PFSK-1 (cell line): Measurements from ENCODE around the gene HSCB.
A peak's percentile ranks its signal among the peaks of the same experiment; 100 is the strongest.

Source experiments
- FOXP2 ChIP-seq: optimal IDR thresholded peaks from 2 replicates; pipeline ENCODE3; 2011; ENCODE audit warnings: borderline replicate concordance, control low read depth, inconsistent platforms; ENCODE audit not compliant: insufficient read depth; ENCODE audit errors: extremely low read length, extremely low read depth
- POLR2AphosphoS5 ChIP-seq: IDR thresholded peaks from 2 replicates; pipeline ENCODE4 v1.6.1; 2012; ENCODE audit warnings: low read depth, mild to moderate bottlenecking, control low read depth, low read length, moderate library complexity
- SIN3A ChIP-seq: IDR thresholded peaks from 2 replicates; pipeline ENCODE4 v1.6.1; 2012; ENCODE audit warnings: mild to moderate bottlenecking, low read length, moderate library complexity, borderline replicate concordance; ENCODE audit not compliant: insufficient read depth
- TAF1 ChIP-seq: IDR thresholded peaks from 2 replicates; pipeline ENCODE4 v1.6.1; 2012; ENCODE audit warnings: low read length, control low read depth, borderline replicate concordance; ENCODE audit not compliant: insufficient read depth
- TF ChIP-seq, protein P1 (sequence below), 2 experiments: IDR thresholded peaks; 2 replicates each; pipeline versions ENCODE4 v1.6.1 to v1.8.0; 2011 to 2012; ENCODE audit warnings: low read depth in 2 of 2, low read length in 2 of 2, control low read depth in 1 of 2, inconsistent platforms in 1 of 2, mild to moderate bottlenecking in 1 of 2, moderate library complexity in 1 of 2; ENCODE audit not compliant: insufficient read depth in 1 of 2

Gene HSCB

DNA sequence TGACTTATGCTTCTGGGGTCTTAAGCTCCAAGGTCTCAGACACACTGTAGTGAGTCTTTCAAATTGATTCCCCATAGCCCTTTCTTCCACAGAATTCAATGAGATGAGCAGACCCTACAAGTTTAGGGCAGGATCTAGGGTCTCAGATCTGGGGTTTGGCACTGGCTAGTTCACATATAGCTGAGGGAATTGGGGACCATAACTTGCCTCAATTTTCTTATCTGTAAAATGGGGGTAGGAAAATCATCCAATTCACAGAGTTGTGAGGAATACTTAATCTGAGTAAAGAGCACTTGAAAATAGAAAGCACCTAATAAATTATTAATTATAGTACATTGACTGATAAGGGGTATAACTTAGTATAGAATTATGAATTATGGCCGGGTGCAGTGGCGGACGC, 24.8 kb downstream of the HSCB start:
- TF ChIP-seq TAF1 (no peak), SIN3A (no peak), FOXP2 (no peak), POLR2AphosphoS5 (no peak)
- TF ChIP-seq, protein P1, sequence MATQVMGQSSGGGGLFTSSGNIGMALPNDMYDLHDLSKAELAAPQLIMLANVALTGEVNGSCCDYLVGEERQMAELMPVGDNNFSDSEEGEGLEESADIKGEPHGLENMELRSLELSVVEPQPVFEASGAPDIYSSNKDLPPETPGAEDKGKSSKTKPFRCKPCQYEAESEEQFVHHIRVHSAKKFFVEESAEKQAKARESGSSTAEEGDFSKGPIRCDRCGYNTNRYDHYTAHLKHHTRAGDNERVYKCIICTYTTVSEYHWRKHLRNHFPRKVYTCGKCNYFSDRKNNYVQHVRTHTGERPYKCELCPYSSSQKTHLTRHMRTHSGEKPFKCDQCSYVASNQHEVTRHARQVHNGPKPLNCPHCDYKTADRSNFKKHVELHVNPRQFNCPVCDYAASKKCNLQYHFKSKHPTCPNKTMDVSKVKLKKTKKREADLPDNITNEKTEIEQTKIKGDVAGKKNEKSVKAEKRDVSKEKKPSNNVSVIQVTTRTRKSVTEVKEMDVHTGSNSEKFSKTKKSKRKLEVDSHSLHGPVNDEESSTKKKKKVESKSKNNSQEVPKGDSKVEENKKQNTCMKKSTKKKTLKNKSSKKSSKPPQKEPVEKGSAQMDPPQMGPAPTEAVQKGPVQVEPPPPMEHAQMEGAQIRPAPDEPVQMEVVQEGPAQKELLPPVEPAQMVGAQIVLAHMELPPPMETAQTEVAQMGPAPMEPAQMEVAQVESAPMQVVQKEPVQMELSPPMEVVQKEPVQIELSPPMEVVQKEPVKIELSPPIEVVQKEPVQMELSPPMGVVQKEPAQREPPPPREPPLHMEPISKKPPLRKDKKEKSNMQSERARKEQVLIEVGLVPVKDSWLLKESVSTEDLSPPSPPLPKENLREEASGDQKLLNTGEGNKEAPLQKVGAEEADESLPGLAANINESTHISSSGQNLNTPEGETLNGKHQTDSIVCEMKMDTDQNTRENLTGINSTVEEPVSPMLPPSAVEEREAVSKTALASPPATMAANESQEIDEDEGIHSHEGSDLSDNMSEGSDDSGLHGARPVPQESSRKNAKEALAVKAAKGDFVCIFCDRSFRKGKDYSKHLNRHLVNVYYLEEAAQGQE (IDR thresholded peaks at IDR 0.05; ENCODE audit: insufficient read depth in 1 of 2, low read depth in 2 of 2, low read length in 2 of 2): no peak

DNA sequence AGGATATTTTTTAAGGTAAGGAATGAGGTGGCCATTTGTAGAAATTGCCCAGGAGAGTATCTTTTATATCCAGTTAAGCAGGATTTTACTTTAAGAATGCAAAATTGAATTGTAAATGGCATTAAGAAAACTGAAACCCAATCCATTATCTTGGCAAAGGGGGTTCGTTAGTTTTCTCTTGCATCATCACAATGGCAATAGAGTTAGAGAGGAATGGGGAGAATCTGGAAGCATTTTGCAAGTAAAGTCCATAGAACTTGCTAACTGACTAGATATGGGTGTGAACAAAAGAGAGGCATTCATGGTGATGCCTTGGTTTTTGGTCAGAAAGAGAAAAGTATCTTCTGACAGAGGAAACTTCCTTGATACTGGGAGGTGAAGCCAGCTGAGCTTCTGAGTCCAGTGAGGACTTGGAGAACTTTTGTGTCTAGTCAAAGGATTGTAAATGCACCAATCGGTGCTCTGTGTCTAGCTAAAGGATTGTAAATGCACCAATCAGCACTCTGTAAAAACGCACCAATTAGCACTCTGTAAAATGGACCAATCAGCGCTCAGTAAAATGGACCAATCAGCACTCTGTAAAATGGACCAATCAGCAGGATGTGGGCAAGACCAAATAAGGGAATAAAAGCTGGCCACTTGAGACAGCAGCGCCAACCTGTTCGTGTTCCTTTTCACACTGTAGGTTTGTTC, 27.0 kb downstream of the HSCB start:
- TF ChIP-seq, protein P1 (IDR thresholded peaks at IDR 0.05; ENCODE audit: insufficient read depth in 1 of 2, low read depth in 2 of 2, low read length in 2 of 2): no peak
- TF ChIP-seq TAF1: no peak
- TF ChIP-seq SIN3A: no peak
- TF ChIP-seq POLR2AphosphoS5: no peak
- no peak for TF ChIP-seq FOXP2

DNA sequence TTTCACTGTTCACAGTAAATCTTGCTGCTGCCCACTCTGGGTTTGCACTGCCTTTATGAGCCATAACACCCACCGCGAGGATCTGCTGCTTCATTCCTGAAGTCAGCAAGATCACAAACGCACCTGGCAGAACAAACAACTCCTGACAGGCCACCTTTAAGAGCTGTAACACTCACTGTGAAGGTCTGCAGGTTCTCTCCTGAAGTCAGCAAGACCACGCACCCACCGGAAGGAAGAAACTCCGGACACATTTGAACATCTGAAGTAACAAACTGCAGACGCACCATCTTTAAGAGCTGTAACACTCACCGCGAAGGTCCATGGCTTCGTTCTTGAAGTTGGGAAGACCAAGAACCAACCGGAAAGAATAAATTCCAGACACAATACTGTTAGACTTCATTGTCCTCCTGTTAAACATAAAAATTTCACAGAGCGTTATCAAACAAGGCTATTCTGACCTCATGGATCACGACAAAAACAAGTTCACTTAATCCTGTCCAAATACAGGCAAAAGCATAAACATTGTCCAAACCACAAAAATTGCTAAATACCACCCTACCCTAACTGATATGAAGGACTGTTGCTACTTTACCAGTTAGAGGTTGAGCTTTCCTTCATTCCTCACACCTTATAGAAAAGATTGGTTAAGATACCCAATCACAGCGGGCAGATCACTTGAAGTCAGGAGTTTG, 27.7 kb downstream of the HSCB start:
- TF ChIP-seq POLR2AphosphoS5: no peak
- TF ChIP-seq SIN3A: no peak
- no peak for TF ChIP-seq FOXP2

DNA sequence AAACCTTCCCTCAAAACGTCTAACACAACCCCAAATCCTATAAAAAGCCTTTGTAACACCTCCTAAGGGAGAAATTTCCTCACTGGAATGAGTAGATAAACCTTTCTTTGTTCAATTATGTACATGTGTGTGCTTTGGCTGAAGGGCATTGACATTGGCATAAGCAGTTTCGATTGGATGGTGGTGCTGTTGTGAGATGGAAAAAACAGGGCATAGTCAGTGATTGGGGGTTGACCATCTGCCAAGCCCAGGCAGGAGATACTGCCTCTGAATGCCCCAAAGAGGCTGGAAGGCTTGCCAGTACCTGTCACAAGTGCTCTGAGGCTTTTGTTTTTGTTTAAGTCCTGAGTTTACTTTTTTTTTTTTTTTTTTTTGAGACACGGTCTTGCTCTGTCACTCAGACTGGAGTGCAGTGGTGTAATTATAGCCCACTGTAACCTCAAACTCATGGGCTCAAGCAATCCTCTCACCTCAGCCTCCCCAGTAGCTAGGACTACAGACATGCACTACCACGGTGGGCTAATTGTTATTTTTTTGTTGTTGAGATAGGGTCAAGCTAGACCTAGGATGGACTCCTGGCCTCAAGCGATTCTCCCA, 29.5 kb downstream of the HSCB start:
- TF ChIP-seq SIN3A: no peak
- TF ChIP-seq FOXP2: no peak
- TF ChIP-seq POLR2AphosphoS5: no peak
- TF ChIP-seq, protein P1 (IDR thresholded peaks at IDR 0.05; ENCODE audit: insufficient read depth in 1 of 2, low read depth in 2 of 2, low read length in 2 of 2): no peak
- TF ChIP-seq TAF1: no peak

GRCh38 chr22:28772633-28773460, 31.0 kb downstream of the HSCB start, which contains the start of gene CCDC117:
CCDC117 (plus strand) TSS chr22:28772695; CDS start chr22:28772850, 155 bp downstream.
- TF ChIP-seq SIN3A (0 out of 2 replicates have a peak, but pooled peaks have one; percentile 86), POLR2AphosphoS5 (peak; percentile 87), FOXP2 (peak; percentile 91), TAF1 (0 out of 2 replicates have a peak, but pooled peaks have one; percentile 55)
- TF ChIP-seq, protein P1 (IDR thresholded peaks at IDR 0.05; ENCODE audit: insufficient read depth in 1 of 2, low read depth in 2 of 2, low read length in 2 of 2): no peak
